Glutamatergic neuron (in vitro differentiated cells): ENCODE data around the gene FGFRL1. TPM values are rescaled to one million over a fixed set of nuclear protein-coding genes. Genes with fewer than 3 reads are reported as not detected.

Experiments
- DNase-seq: peaks from one replicate; pipeline ENCODE4 v3.0.0; 2022
- H3K27ac Mint-ChIP-seq: one replicate; pipeline ENCODE4 v1.8.0; 2020; ENCODE audit warnings: mild to moderate bottlenecking, mixed read lengths, inconsistent platforms; ENCODE audit not compliant: unreplicated experiment
- H3K27me3 Mint-ChIP-seq: one replicate; pipeline ENCODE4 v1.8.0; 2020; ENCODE audit warnings: mild to moderate bottlenecking, moderate library complexity, mixed read lengths, inconsistent platforms; ENCODE audit not compliant: unreplicated experiment
- H3K36me3 Mint-ChIP-seq: one replicate; pipeline ENCODE4 v1.8.0; 2020; ENCODE audit warnings: mild to moderate bottlenecking, mixed read lengths, inconsistent platforms; ENCODE audit not compliant: unreplicated experiment
- H3K4me1 Mint-ChIP-seq: one replicate; pipeline ENCODE4 v1.8.0; 2020; ENCODE audit warnings: mild to moderate bottlenecking, low read depth, mixed read lengths, inconsistent platforms; ENCODE audit not compliant: unreplicated experiment
- H3K4me3 Mint-ChIP-seq: one replicate; pipeline ENCODE4 v1.8.0; 2020; ENCODE audit warnings: mild to moderate bottlenecking, mixed read lengths, inconsistent platforms; ENCODE audit not compliant: unreplicated experiment
- H3K9me3 Mint-ChIP-seq: one replicate; pipeline ENCODE4 v1.8.0; 2020; ENCODE audit warnings: mild to moderate bottlenecking, moderate library complexity, mixed read lengths, inconsistent platforms; ENCODE audit not compliant: unreplicated experiment
- total RNA-seq: library from RNA; stranded (reverse); fragmentation: NEBNext Ultra II Directional; extraction: Animal tissue kit (Norgen Biotek cat#: 25700); gene quantifications from one replicate; pipeline ENCODE4 v1.2.1, GENCODE V29; 2021; ENCODE audit not compliant: unreplicated experiment
- TF ChIP-seq, protein P1 (sequence below): fragments of 200-600 bp; sonication (generic); IDR thresholded peaks from one replicate; pipeline ENCODE4 v1.5.0; 2021; ENCODE audit not compliant: partially characterized antibody, unreplicated experiment

FGFRL1 gene
- total RNA-seq, 1 donor from 2014 or later: 20.9 TPM

DNA sequence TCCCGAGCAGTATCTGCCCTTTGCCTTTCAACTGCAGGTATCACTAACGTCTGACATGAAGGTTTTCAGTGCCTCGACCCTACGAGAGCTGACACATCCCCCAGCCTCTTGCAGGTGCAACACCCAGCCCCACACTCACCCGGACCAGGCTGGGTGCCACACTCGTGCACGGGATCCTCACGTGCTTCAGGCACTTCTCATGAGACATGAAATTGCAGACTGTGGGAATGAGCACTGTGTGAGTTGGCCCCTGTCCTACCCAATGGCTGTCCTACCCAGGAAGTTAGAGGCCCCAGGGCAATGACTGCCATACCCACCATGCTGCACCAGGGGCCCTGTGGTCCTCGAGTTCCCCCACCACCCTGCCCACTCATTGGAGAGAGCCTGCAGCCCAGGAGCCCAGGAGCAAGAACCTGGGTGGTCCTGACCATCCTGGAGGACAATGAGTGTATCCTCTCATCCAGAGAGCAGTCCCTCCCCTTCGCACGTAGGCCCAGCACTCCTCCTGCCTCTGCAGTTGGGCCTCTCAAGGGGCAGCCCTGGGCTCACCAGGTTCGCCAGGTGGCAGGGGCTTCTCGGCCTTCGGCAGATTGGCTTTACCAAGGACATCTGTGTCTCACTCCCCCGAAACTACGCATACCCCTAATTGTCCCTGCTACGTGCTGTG, 40.4 kb upstream of the FGFRL1 start:
- Mint-ChIP-seq H3K27ac (no peak overlapping the region), H3K4me1 (peaks cover 8% of the 10 kb centered on the region), H3K9me3 (no peaks in the 10 kb centered on the region), H3K27me3 (peaks cover 6% of the 10 kb centered on the region), H3K36me3 (no peaks in the 10 kb centered on the region), H3K4me3 (peak overlapping the region; percentile 9)
- no peak for DNase-seq
- TF ChIP-seq, protein P1, sequence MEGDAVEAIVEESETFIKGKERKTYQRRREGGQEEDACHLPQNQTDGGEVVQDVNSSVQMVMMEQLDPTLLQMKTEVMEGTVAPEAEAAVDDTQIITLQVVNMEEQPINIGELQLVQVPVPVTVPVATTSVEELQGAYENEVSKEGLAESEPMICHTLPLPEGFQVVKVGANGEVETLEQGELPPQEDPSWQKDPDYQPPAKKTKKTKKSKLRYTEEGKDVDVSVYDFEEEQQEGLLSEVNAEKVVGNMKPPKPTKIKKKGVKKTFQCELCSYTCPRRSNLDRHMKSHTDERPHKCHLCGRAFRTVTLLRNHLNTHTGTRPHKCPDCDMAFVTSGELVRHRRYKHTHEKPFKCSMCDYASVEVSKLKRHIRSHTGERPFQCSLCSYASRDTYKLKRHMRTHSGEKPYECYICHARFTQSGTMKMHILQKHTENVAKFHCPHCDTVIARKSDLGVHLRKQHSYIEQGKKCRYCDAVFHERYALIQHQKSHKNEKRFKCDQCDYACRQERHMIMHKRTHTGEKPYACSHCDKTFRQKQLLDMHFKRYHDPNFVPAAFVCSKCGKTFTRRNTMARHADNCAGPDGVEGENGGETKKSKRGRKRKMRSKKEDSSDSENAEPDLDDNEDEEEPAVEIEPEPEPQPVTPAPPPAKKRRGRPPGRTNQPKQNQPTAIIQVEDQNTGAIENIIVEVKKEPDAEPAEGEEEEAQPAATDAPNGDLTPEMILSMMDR: no peak

DNA sequence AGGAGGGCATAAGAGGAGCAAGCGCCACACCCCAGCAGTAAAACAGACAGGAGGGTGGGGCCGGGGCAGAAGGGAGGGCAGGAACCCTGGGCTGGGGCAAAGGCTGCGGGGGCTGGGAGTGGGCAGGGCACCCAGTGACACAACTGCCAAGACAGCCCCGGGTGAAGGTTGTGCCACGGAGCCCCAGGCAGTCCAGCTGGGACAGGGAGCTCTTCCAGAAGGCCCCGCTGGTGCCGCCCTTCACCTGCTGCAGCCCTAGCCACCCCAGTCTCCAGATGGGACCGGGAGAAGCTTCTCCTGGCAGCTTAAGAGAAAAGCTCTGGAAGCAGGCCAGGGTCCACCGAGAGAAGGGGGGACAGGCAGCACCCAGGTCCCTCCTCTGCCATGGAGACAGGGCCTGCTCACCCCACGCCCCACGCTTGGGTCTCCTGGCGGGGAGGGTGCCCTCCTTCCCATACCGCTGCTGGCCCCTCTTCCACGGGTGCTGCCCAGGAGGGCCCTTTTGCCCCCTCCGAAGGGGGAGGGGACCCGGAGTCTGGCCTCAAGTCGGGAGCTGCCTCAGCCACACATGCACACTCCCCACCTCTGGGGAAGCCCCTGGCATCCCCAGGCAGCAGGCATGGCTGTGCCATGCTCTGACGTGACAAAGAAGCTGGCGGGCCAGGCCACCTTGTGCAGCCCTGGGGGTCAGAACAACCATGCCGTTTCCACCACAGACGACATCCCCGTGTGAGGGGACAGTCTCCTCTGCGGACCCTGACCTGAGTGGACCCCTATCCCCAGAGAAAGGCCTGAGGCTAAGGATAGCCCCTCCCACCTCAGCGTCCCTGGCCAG, 39.5 kb upstream of the FGFRL1 start:
- TF ChIP-seq, protein P1: no peak
- H3K27ac Mint-ChIP-seq: no peak overlapping the region
- H3K9me3 Mint-ChIP-seq: peaks cover 4% of the 10 kb centered on the region
- H3K4me3 Mint-ChIP-seq: no peak overlapping the region
- H3K27me3 Mint-ChIP-seq: peaks cover 6% of the 10 kb centered on the region
- no peak for DNase-seq
- H3K4me1 Mint-ChIP-seq: peaks cover 8% of the 10 kb centered on the region
- no peaks in the 10 kb centered on the region for H3K36me3 Mint-ChIP-seq

DNA sequence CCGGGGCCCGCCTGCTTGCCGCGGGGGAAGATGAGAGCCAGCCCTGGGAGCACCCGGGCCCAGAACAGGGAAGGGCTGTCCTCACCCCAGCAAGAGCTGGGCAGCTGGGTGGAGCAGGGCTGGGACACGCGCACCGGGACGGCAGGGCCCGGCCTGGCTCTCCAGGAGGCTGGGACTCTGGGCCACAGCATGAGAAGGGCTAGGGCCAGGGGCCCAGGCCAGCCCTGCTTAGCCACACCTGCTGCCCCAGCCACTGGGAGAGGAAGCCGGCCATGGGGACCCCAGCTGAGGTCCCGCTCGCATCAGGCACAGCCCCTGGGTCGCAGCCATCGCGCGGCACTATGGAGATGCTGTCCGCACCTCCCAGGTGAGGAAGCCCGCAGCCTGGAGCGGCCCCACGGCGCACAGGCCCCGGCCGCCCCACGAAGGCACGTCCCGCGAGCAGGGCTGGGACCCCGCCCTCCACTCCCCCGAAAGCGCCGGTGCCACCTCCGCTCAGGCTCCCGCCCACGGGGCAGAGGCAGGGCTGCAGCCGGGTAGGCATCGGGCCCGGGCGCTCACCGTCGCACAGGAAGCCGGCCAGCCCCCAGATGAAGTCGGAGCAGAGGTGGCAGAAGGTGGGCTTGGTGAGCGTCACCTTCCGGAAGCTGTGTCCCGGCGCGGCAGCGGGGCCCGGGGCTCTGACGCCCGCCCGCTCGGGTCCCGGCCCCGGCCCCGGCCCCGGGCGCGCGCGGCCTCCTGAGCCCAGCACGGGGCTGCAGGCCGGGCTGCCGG, 38.6 kb upstream of the FGFRL1 start:
- H3K36me3 Mint-ChIP-seq: no peaks in the 10 kb centered on the region
- TF ChIP-seq, protein P1: no peak
- DNase-seq: no peak
- peaks cover 7% of the 10 kb centered on the region for H3K9me3 Mint-ChIP-seq
- no peak overlapping the region for H3K27ac Mint-ChIP-seq
- H3K4me3 Mint-ChIP-seq: no peak overlapping the region
- peaks cover 6% of the 10 kb centered on the region for H3K27me3 Mint-ChIP-seq
- peaks cover 8% of the 10 kb centered on the region for H3K4me1 Mint-ChIP-seq

DNA sequence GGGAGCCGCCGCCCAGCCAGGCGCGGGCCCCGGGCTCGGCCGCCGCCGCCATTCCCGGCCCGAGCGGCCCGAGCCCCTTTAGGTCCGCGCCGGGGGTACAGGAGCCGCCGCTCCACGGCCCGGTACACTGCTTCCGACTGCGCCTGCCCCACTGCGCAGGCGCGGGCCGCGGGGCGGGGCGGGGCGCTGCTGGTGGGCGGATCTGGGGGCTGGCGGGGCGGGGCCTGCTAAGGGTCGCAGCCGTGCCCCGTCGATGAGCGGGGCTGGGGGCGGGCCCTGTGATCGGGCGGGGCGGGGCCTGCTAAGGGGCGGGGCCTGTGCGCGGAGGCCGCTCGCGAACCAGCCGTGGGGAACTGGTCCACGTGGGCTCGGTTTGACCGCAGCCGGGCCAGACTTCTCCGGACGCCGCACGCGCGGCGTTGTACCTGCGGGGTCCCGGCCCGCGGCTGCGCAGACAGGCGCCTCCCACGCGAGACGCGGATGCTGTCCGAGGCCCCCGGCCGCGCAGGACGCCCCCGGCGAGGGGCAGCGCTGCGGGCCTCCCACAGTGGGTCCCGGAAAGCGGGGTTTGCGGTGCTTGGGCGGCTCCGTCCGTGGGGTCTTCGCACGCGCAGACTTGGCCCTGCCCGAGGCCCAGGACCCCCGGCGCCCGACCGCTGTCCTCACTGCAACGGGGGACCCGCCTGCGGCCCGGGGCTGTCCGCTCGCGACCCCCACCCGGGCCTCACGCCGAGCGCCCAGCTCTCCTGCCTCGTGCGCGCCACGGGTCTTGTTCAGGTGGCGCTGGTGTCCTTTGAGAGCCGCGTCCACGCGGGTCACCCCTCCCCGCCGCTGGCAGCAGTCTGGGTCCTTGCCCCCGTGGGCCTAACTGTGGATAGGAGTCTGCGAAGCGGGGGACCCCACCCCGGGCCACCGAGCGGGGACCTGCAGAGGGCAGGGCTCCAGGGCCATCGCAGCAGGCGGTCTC, 37.7 kb upstream of the FGFRL1 start, which contains the start of gene DGKQ:
TSS of gene DGKQ (minus strand) at position 139 of the 967 bp plus-strand sequence. CDS start at position 52, 87 bp downstream.
- DNase-seq: peak; percentile 88
- Mint-ChIP-seq H3K9me3 (peaks cover 7% of the 10 kb centered on the region), H3K27me3 (peaks cover 8% of the 10 kb centered on the region), H3K4me3 (no peak within 1 kb of the TSS), H3K4me1 (peaks cover 8% of the 10 kb centered on the region), H3K36me3 (no peaks in the 10 kb centered on the region), H3K27ac (no peak within 1 kb of the TSS)
- TF ChIP-seq, protein P1: no peak
